CD8-positive, alpha-beta memory T cell (primary cell): Measurements from ENCODE around the gene GPHN. TPM values are rescaled to one million over a fixed set of nuclear protein-coding genes. Genes with fewer than 3 reads are reported as not detected.
"Not testable (repeated sequence)": the region's sequence is repeated elsewhere in the genome, so short reads cannot be mapped to it uniquely, and the experiment has no call there.

Source experiments
- CTCF ChIA-PET: fragments of 350-600 bp; sonication (Branson Sonifier 250); formaldehyde crosslinking; loops from one replicate; lab custom pipeline; 2021; ENCODE audit warnings: antibody characterized with exemption; lab: Charles Lee
- POLR2A ChIA-PET: fragments of 350-600 bp; sonication (Branson Sonifier 250); formaldehyde crosslinking; loops from one replicate; lab custom pipeline; 2021; ENCODE audit warnings: antibody characterized with exemption; lab: Charles Lee
- DNase-seq, 5 donors: peaks; one replicate each; pipeline versions ENCODE4 v3.0.0 to v3.0.0-alpha.2; 2020 to 2022; ENCODE audit warnings: mixed read lengths in 1 of 5
- H3K27ac ChIP-seq: one replicate; pipeline ENCODE4 v1.7.0; 2013; ENCODE audit warnings: low read depth, mild to moderate bottlenecking, low read length, moderate library complexity
- H3K27me3 ChIP-seq: 2 replicates; pipeline ENCODE4 v1.7.0; 2013; ENCODE audit warnings: low read length, mild to moderate bottlenecking; ENCODE audit not compliant: insufficient read depth, poor library complexity, severe bottlenecking
- H3K36me3 ChIP-seq: 2 replicates; pipeline ENCODE4 v1.7.0; 2013; ENCODE audit warnings: mild to moderate bottlenecking, low read length, moderate library complexity; ENCODE audit not compliant: insufficient read depth
- H3K4me1 ChIP-seq: 2 replicates; pipeline ENCODE4 v1.7.0; 2013; ENCODE audit warnings: mild to moderate bottlenecking, low read length, moderate library complexity; ENCODE audit not compliant: insufficient read depth
- H3K4me3 ChIP-seq: 2 replicates; pipeline ENCODE4 v1.7.0; 2013; ENCODE audit warnings: mild to moderate bottlenecking, low read length
- H3K9me3 ChIP-seq: 2 replicates; pipeline ENCODE4 v1.7.0; 2013; ENCODE audit warnings: mild to moderate bottlenecking, low read length
- H3K27ac Mint-ChIP-seq, 8 donors: one replicate each; pipeline ENCODE4 v1.8.0; 2020 to 2021; ENCODE audit warnings: mixed read lengths in 8 of 8, mild to moderate bottlenecking in 6 of 8, inconsistent platforms in 3 of 8, moderate library complexity in 3 of 8
- H3K27me3 Mint-ChIP-seq, 2 donors: one replicate each; pipeline ENCODE4 v1.8.0; 2020 to 2021; ENCODE audit warnings: mixed read lengths in 2 of 2, mild to moderate bottlenecking in 1 of 2, moderate library complexity in 1 of 2
- H3K36me3 Mint-ChIP-seq, 3 donors: one replicate each; pipeline ENCODE4 v1.8.0; 2020 to 2021; ENCODE audit warnings: mixed read lengths in 3 of 3, inconsistent platforms in 1 of 3, mild to moderate bottlenecking in 1 of 3
- H3K4me1 Mint-ChIP-seq, 3 donors: one replicate each; pipeline ENCODE4 v1.8.0; 2020 to 2021; ENCODE audit warnings: mixed read lengths in 3 of 3, inconsistent platforms in 1 of 3, mild to moderate bottlenecking in 1 of 3
- H3K4me3 Mint-ChIP-seq, 7 donors: one replicate each; pipeline ENCODE4 v1.8.0; 2020 to 2021; ENCODE audit warnings: mixed read lengths in 7 of 7, mild to moderate bottlenecking in 6 of 7, moderate library complexity in 4 of 7, inconsistent platforms in 2 of 7
- H3K9me3 Mint-ChIP-seq, 5 donors: one replicate each; pipeline ENCODE4 v1.8.0; 2020 to 2022; ENCODE audit warnings: mixed read lengths in 5 of 5, mild to moderate bottlenecking in 3 of 5, moderate library complexity in 2 of 5, inconsistent platforms in 1 of 5
- polyA plus RNA-seq: library from polyadenylated mRNA; unstranded; fragments of 300-500 nt; fragmentation: Illumina TruSeq; gene quantifications from one replicate; pipeline ENCODE4 v1.2.3, GENCODE V29; 2021
- total RNA-seq, 2 experiments: library from RNA; stranded (reverse); gene quantifications; one replicate each; pipeline ENCODE4 v1.2.3, GENCODE V29; 2021

GPHN gene
- total and polyA plus RNA-seq, 3 experiments from 2014 or later, result 6.3 to 14.8 (median 12.1) TPM

GRCh38 chr14:66575014-66575413, 67.1 kb downstream of the GPHN start:
- ChIA-PET CTCF (no interaction called here), POLR2A (no interaction called here)
- no peak overlapping the region for H3K27ac Mint-ChIP-seq
- Histone ChIP-seq H3K4me1 (no peaks in the 10 kb centered on the region), H3K9me3 (peaks cover 12% of the 10 kb centered on the region), H3K27me3 (no peaks in the 10 kb centered on the region), H3K27ac (no peak overlapping the region), H3K4me3 (no peak overlapping the region), H3K36me3 (no peaks in the 10 kb centered on the region)
- DNase-seq, result no peak
- H3K4me1 Mint-ChIP-seq, result peaks cover 0 to 1% (median 0%) of the 10 kb centered on the region in 3 donors
- peaks cover 3 to 59% (median 5%) of the 10 kb centered on the region in 3 donors for H3K36me3 Mint-ChIP-seq
- H3K4me3 Mint-ChIP-seq, result no peak overlapping the region
- peaks cover 15 to 78% (median 54%) of the 10 kb centered on the region in 5 donors for H3K9me3 Mint-ChIP-seq
- peaks cover 0 to 2% of the 10 kb centered on the region in 2 donors for H3K27me3 Mint-ChIP-seq

DNA sequence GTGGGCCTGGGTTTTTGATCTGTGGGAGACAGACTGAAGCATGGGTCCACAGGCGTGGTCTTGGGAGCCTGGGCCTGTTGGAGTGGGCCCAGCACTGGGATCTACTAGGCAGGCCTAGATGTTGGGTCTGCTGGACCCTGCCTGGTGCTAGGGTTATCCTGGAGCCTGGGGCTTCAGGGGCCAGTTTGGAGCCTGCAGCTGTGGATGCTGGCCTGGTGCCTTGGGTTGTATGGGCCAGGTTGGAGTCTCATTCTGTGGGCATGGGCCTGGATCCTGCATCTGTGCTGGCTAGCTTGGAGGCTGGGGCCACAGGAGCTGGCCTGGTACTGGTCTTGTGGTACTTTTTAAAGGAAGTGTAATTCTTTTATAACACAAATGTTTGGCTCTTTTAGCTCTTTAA, 68.0 kb downstream of the GPHN start:
- H3K9me3 Mint-ChIP-seq, result peaks cover 18 to 80% (median 53%) of the 10 kb centered on the region in 5 donors
- ChIA-PET CTCF (no interaction called here), POLR2A (no interaction called here)
- H3K36me3 Mint-ChIP-seq, result peaks cover 3 to 54% (median 5%) of the 10 kb centered on the region in 3 donors
- H3K27me3 Mint-ChIP-seq, result peaks cover 0 to 2% of the 10 kb centered on the region in 2 donors
- no peak overlapping the region for H3K4me3 Mint-ChIP-seq
- no peak overlapping the region for H3K27ac Mint-ChIP-seq
- no peak for DNase-seq
- peaks cover 0 to 1% (median 0%) of the 10 kb centered on the region in 3 donors for H3K4me1 Mint-ChIP-seq
- H3K36me3 ChIP-seq, result no peaks in the 10 kb centered on the region
- H3K4me1 ChIP-seq, result no peaks in the 10 kb centered on the region
- H3K4me3 ChIP-seq, result no peak overlapping the region
- H3K27ac ChIP-seq, result no peak overlapping the region
- no peaks in the 10 kb centered on the region for H3K27me3 ChIP-seq
- peaks cover 17% of the 10 kb centered on the region for H3K9me3 ChIP-seq

GRCh38 chr14:66587753-66588152, 79.8 kb downstream of the GPHN start:
- H3K4me3 Mint-ChIP-seq, H3K9me3 ChIP-seq, H3K27ac ChIP-seq, H3K27me3 ChIP-seq, H3K4me1 Mint-ChIP-seq, H3K36me3 ChIP-seq, DNase-seq, CTCF ChIA-PET, H3K27me3 Mint-ChIP-seq, H3K27ac Mint-ChIP-seq, POLR2A ChIA-PET, H3K4me1 ChIP-seq, H3K4me3 ChIP-seq: not testable (repeated sequence)
- Mint-ChIP-seq H3K9me3 (peaks cover 7 to 72% (median 37%) of the 10 kb centered on the region in 5 donors), H3K36me3 (peaks cover 0 to 51% (median 0%) of the 10 kb centered on the region in 3 donors)

DNA sequence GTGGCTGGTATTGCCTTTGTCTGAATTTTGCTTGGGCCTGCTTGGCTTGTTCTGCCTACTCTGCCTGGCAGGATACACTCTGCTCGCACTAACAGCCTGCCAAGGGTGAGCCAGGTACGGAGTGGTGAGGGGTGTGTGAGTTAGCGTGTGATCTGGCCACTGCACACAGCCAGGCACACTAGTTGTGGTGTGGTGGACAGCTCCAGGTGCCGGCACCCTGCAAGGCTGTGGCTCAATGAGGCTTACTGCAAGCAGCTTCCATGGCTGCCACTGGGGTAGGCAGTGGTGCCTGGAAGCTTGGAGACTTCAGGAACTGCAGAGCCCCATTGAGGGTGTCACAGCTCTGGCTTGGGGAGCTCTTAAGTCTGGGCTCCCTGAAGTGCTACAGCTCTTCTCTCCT, 87.4 kb downstream of the GPHN start:
- no peak overlapping the region for H3K4me3 Mint-ChIP-seq
- H3K4me1 Mint-ChIP-seq, result peaks cover 0 to 2% (median 0%) of the 10 kb centered on the region in 3 donors
- H3K9me3 Mint-ChIP-seq, result peaks cover 2 to 57% (median 9%) of the 10 kb centered on the region in 5 donors
- Histone ChIP-seq H3K9me3 (no peaks in the 10 kb centered on the region), H3K4me1 (no peaks in the 10 kb centered on the region), H3K4me3 (no peak overlapping the region), H3K27me3 (no peaks in the 10 kb centered on the region), H3K36me3 (no peaks in the 10 kb centered on the region), H3K27ac (no peak overlapping the region)
- peak overlapping the region in 1 of 8 donors; percentile 47 for H3K27ac Mint-ChIP-seq
- H3K27me3 Mint-ChIP-seq, result no peaks in the 10 kb centered on the region
- ChIA-PET POLR2A (no interaction called here), CTCF (no interaction called here)
- DNase-seq, result no peak
- peaks cover 0 to 36% (median 0%) of the 10 kb centered on the region in 3 donors for H3K36me3 Mint-ChIP-seq

DNA sequence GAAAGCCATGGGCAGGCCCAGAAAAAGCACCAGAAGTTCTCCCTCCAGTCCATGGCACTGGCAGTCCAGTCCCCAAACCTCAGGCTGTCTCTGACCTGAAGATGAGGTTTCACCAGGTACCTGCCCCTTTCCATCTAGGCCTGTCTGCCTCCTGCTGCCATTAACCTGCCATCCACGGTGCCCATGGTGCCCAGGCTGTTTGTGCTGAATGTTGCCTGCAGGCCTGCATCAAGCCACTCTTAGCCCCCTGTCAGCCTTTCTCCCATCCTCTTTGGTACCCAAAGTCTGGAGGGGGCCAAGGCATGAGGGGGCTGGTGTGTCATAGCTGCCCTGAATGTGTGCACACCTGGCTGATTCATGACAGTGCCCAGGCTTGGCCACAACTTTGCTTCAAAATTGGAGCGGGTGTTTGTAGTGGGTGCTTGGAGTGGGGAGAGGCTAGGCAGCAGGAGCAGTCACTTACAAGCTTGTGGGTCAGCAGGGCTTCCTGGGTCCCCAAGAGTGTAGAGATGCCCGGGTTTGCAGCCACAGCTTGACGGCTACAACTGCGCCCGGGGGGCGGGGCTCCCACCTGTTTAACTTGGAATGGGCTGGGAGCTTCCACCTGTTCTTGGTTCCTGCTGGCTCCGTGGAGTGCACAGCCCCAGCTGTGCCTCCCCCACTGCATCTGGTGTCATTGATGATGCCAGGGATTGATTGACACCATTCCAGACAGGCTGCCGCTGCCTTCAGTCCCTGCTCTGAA, 88.5 kb downstream of the GPHN start:
- Histone ChIP-seq H3K4me3 (no peak overlapping the region), H3K27me3 (no peaks in the 10 kb centered on the region), H3K4me1 (no peaks in the 10 kb centered on the region), H3K27ac (no peak overlapping the region), H3K36me3 (no peaks in the 10 kb centered on the region), H3K9me3 (no peaks in the 10 kb centered on the region)
- Mint-ChIP-seq H3K9me3 (peaks cover 2 to 52% (median 9%) of the 10 kb centered on the region in 5 donors), H3K4me1 (peaks cover 0 to 4% (median 2%) of the 10 kb centered on the region in 3 donors), H3K4me3 (peak overlapping the region in 1 of 7 donors; percentile 79), H3K36me3 (peaks cover 0 to 33% (median 0%) of the 10 kb centered on the region in 3 donors), H3K27ac (no peak overlapping the region), H3K27me3 (no peaks in the 10 kb centered on the region)
- CTCF ChIA-PET, result no interaction called here
- POLR2A ChIA-PET, result no interaction called here
- DNase-seq, result no peak

DNA sequence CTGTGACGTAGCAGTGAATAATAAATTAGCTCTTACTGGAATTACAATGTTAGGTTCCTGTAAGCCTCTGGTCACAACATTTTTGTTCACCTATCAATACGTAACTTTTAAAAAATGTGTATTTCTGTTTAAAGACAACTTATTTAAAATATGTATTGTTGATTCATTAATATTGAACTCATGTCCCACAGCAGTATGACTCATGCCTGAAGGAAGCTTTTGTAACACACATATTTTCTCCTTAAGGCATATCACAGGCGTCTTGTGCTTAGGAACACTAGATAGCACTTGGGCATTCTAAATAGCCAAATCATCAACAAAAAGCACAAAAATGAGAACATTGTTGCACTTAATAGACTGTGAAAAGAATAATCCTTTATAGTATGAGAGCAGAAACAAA, 92.5 kb downstream of the GPHN start:
- ChIA-PET POLR2A (no interaction called here), CTCF (no interaction called here)
- peaks cover 0 to 27% (median 6%) of the 10 kb centered on the region in 5 donors for H3K9me3 Mint-ChIP-seq
- Histone ChIP-seq H3K27ac (no peak overlapping the region), H3K4me3 (no peak overlapping the region), H3K4me1 (no peaks in the 10 kb centered on the region), H3K27me3 (no peaks in the 10 kb centered on the region), H3K9me3 (no peaks in the 10 kb centered on the region), H3K36me3 (no peaks in the 10 kb centered on the region)
- no peak for DNase-seq
- peaks cover 0 to 16% (median 0%) of the 10 kb centered on the region in 3 donors for H3K36me3 Mint-ChIP-seq
- H3K4me1 Mint-ChIP-seq, result peaks cover 0 to 4% (median 4%) of the 10 kb centered on the region in 3 donors
- no peak overlapping the region for H3K4me3 Mint-ChIP-seq
- H3K27me3 Mint-ChIP-seq, result no peaks in the 10 kb centered on the region
- H3K27ac Mint-ChIP-seq, result no peak overlapping the region

GRCh38 chr14:66601932-66602578, 94.1 kb downstream of the GPHN start:
- H3K36me3 ChIP-seq, result no peaks in the 10 kb centered on the region
- H3K4me3 Mint-ChIP-seq, result no peak overlapping the region
- POLR2A ChIA-PET, result no interaction called here
- H3K27me3 ChIP-seq, result no peaks in the 10 kb centered on the region
- no peak overlapping the region for H3K27ac ChIP-seq
- H3K9me3 Mint-ChIP-seq, result peaks cover 0 to 35% (median 9%) of the 10 kb centered on the region in 5 donors
- peaks cover 0 to 16% (median 0%) of the 10 kb centered on the region in 3 donors for H3K36me3 Mint-ChIP-seq
- no peaks in the 10 kb centered on the region for H3K27me3 Mint-ChIP-seq
- CTCF ChIA-PET, result no interaction called here
- no peaks in the 10 kb centered on the region for H3K4me1 ChIP-seq
- no peak for DNase-seq
- H3K27ac Mint-ChIP-seq, result peak overlapping the region in 1 of 8 donors; percentile 8
- peaks cover 0 to 4% (median 4%) of the 10 kb centered on the region in 3 donors for H3K4me1 Mint-ChIP-seq
- no peaks in the 10 kb centered on the region for H3K9me3 ChIP-seq
- H3K4me3 ChIP-seq, result no peak overlapping the region

DNA sequence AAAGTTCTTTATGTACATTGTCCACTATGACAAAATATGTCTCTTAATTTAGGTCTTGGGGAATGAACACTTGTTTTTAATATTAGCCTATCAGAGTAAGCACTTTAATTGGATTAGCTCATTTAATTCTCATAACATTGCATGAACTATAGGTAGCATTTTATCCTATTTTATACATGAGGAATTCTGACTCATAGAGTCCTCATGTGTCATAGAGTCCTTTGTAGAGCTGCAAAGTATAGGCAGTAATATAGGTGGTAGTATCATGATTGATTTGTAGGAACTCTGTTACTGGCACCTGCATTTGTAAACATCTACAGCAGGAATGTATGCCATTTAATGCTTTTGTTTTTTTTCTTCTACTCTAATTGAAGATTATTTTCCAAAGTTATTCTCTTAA, 96.0 kb downstream of the GPHN start:
- no peak for DNase-seq

More for the DNA sequence above, 96.0 kb downstream of the GPHN start:
- H3K27ac Mint-ChIP-seq, result no peak overlapping the region
- H3K4me3 Mint-ChIP-seq, result no peak overlapping the region
- peaks cover 0 to 4% (median 4%) of the 10 kb centered on the region in 3 donors for H3K4me1 Mint-ChIP-seq
- Histone ChIP-seq H3K4me1 (no peaks in the 10 kb centered on the region), H3K27me3 (no peaks in the 10 kb centered on the region), H3K36me3 (no peaks in the 10 kb centered on the region), H3K27ac (no peak overlapping the region), H3K9me3 (no peaks in the 10 kb centered on the region), H3K4me3 (no peak overlapping the region)
- ChIA-PET CTCF (no interaction called here), POLR2A (no interaction called here)
- H3K36me3 Mint-ChIP-seq, result peaks cover 0 to 34% (median 0%) of the 10 kb centered on the region in 3 donors
- H3K9me3 Mint-ChIP-seq, result peaks cover 0 to 45% (median 19%) of the 10 kb centered on the region in 5 donors
- no peaks in the 10 kb centered on the region for H3K27me3 Mint-ChIP-seq
